HPDE6-E6E7 (cell line): ENCODE results near the gene PNMA1.

ENCODE experiments used
- DNase-seq: peaks from one replicate; pipeline ENCODE4 v3.0.0; 2011; ENCODE audit warnings: missing footprints; ENCODE audit errors: extremely low spot score

The PNMA1 gene

GRCh38 chr14:73666583-73666982, 47.6 kb downstream of the PNMA1 start:
- DNase-seq = no peak

GRCh38 chr14:73665130-73665529, 49.1 kb downstream of the PNMA1 start:
- no peak for DNase-seq

- DNase-seq = no peak
Measured at GRCh38 chr14:73663548-73664212, 50.5 kb downstream of the PNMA1 start.

- peak; percentile 53 for DNase-seq
Measured at GRCh38 chr14:73662487-73662943, 51.7 kb downstream of the PNMA1 start.

- no peak for DNase-seq
Measured at GRCh38 chr14:73661872-73662271, 52.3 kb downstream of the PNMA1 start.
